IPS DF 6.9 (cell line): ENCODE data around the gene BMAL1.

Experiments
- DNase-seq: peaks from one replicate; pipeline ENCODE4 v3.0.0-alpha.2; 2013; ENCODE audit warnings: low read depth, low spot score
- H3K27ac ChIP-seq: one replicate; pipeline ENCODE4 v1.5.1; 2013; ENCODE audit warnings: low read length, control low read depth
- H3K27me3 ChIP-seq: 2 replicates; pipeline ENCODE4 v1.6.1; 2013; ENCODE audit warnings: mild to moderate bottlenecking, low read length; ENCODE audit not compliant: control insufficient read depth, insufficient read depth
- H3K36me3 ChIP-seq: 2 replicates; pipeline ENCODE4 v1.6.1; 2013; ENCODE audit warnings: low read length; ENCODE audit not compliant: control insufficient read depth, insufficient read depth
- H3K4me1 ChIP-seq: 2 replicates; pipeline ENCODE4 v1.6.1; 2013; ENCODE audit warnings: low read length; ENCODE audit not compliant: control insufficient read depth, insufficient read depth
- H3K4me3 ChIP-seq: 2 replicates; pipeline ENCODE4 v1.5.1; 2013; ENCODE audit warnings: mild to moderate bottlenecking, low read length
- H3K9me3 ChIP-seq: 2 replicates; pipeline ENCODE4 v1.6.1; 2013; ENCODE audit warnings: low read length, inconsistent platforms; ENCODE audit not compliant: control insufficient read depth, insufficient read depth
- WGBS: extraction: QIAGEN DNeasy Blood & Tissue Kit; methylation state at CpG from one replicate; pipeline ENCODE4 v1.1.7; 2013; ENCODE audit warnings: mixed read lengths, missing lambda C conversion rate; ENCODE audit not compliant: insufficient read length, insufficient coverage; 5-methylcytosine and 5-hydroxymethylcytosine counted together

Gene BMAL1

DNA sequence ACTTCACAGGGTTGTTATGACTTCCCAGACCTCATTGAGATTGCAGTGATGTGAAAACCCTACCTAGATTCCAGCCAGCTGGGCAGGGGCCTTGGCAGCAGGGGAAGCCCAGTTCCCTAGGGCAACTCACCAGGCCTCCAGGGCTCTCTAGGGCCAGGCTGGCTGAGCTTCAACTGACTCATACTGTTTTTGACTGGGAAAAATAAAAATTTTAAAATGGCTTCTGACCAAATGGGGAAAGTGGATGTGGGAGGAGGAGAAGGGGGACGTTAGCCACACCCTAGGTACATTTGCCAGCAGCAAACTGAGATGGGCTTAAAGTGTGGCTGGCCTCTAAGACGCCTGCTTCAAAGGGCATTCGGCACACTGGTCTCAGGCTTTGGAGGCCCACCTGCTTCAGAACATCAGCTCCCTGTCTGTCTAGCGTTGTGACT, 39.0 kb downstream of the BMAL1 start:
- Histone ChIP-seq H3K27me3 (no peaks in the 10 kb centered on the region), H3K36me3 (no peaks in the 10 kb centered on the region), H3K9me3 (no peaks in the 10 kb centered on the region), H3K4me1 (peaks cover 2% of the 10 kb centered on the region; the same call in 1 of the 2 replicates), H3K4me3 (no peak overlapping the region), H3K27ac (no peak overlapping the region)
- no peak for DNase-seq
- WGBS: no CpG with 5 or more reads among the region's 4 CpGs

DNA sequence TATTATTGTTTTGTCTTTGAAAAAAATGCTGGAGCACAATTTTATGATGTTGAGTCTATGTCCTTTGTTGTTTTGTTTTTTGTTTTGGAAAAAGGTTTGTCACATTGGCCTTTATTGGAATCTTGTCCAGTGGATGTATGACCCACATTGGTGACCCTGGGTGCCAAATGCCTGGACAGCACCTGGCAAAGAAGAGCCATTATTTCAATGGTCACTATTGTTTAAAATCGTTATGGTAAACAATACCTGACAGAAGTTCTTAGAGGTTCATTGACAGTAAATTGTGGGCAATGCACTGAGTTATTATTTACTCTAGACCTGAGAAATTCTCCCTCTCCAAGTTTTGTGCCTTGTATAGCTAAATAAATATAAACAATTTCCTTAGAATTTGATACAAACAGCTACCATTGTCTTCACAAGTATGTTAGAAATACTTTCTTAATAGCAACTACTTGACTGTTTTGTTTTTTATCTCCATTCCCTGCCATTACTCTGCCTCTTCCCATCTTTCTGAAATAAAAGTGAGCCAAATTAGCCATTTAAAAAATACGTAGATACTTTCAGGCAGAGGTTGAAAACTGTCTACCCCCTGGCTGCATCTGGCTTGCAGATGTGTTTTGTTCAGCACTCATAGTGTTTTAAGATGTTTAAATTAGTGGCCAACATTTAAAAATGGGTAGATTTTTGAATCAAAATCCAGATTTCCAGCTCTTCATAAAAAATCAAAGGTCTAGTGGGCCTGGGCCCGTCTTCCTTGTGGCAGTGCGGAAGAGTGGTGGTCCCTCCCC, 39.9 kb downstream of the BMAL1 start:
- no peak for DNase-seq
- Histone ChIP-seq H3K36me3 (no peaks in the 10 kb centered on the region), H3K4me3 (no peak overlapping the region), H3K4me1 (peaks cover 2% of the 10 kb centered on the region; the same call in 1 of the 2 replicates), H3K27ac (no peak overlapping the region), H3K27me3 (no peaks in the 10 kb centered on the region), H3K9me3 (no peaks in the 10 kb centered on the region)
- no CpG with 5 or more reads among the region's 4 CpGs for WGBS

GRCh38 chr11:13318498-13319295, 41.1 kb downstream of the BMAL1 start:
- H3K4me3 ChIP-seq: no peak overlapping the region
- no peaks in the 10 kb centered on the region for H3K27me3 ChIP-seq
- no peak overlapping the region for H3K27ac ChIP-seq
- no peaks in the 10 kb centered on the region for H3K4me1 ChIP-seq
- no peaks in the 10 kb centered on the region for H3K36me3 ChIP-seq
- DNase-seq: no peak
- no CpG with 5 or more reads among the region's 2 CpGs for whole genome bisulfite sequencing
- no peaks in the 10 kb centered on the region for H3K9me3 ChIP-seq

GRCh38 chr11:13320688-13321087, 43.1 kb downstream of the BMAL1 start:
- Histone ChIP-seq H3K9me3 (no peaks in the 10 kb centered on the region), H3K4me3 (no peak overlapping the region), H3K27me3 (no peaks in the 10 kb centered on the region), H3K36me3 (no peaks in the 10 kb centered on the region), H3K27ac (no peak overlapping the region), H3K4me1 (no peaks in the 10 kb centered on the region)
- no CpG with 5 or more reads among the region's 3 CpGs for WGBS
- no peak for DNase-seq

DNA sequence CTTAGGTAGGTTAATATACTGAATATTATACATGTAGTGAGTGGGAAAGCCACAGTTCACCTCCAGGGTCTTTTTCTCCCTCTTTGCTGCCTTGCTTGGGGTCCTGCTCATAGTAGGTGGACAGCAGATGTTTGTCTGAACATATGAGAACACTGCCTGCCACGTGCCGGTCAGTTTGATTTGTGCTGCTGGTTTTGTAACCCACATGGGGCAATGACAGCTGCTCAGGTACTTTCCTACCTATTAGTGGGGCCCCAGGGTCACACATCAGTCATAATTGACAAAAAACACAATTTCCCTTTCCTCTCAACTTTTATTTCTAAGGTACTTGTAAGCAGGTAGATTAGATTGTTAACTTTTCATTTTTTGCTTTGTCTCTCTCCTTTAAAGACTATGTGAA, 43.8 kb downstream of the BMAL1 start:
- no CpG with 5 or more reads among the region's 2 CpGs for WGBS
- Histone ChIP-seq H3K4me1 (no peaks in the 10 kb centered on the region), H3K27me3 (no peaks in the 10 kb centered on the region), H3K36me3 (no peaks in the 10 kb centered on the region), H3K4me3 (no peak overlapping the region), H3K9me3 (no peaks in the 10 kb centered on the region), H3K27ac (no peak overlapping the region)
- DNase-seq: no peak

GRCh38 chr11:13324141-13324540, 46.6 kb downstream of the BMAL1 start:
- no peaks in the 10 kb centered on the region for H3K9me3 ChIP-seq
- no peak overlapping the region for H3K4me3 ChIP-seq
- H3K27ac ChIP-seq: no peak overlapping the region
- no peaks in the 10 kb centered on the region for H3K27me3 ChIP-seq
- no CpG with 5 or more reads among the region's 8 CpGs for WGBS
- H3K4me1 ChIP-seq: no peaks in the 10 kb centered on the region
- no peaks in the 10 kb centered on the region for H3K36me3 ChIP-seq
- no peak for DNase-seq

DNA sequence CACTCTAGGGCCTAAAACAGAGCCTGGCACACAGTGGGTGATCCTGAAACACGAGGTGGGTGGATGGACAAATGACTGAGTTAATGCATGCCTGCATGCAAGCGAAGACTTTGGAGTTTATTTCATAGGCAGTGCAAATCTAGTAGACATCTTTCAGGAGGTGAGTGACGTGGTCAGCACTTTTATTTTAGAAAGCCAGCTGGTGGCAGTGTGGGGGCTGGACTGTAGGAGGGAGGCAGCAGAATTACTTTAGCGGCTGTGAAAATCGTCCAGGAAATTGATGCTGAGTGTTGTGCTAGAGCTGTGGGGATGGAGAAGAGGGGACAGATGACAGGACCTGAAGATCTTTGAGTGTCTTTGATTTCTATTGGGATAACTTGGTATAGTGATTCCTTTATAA, 47.1 kb downstream of the BMAL1 start:
- Histone ChIP-seq H3K9me3 (no peaks in the 10 kb centered on the region), H3K4me1 (no peaks in the 10 kb centered on the region), H3K36me3 (no peaks in the 10 kb centered on the region), H3K4me3 (no peak overlapping the region), H3K27me3 (no peaks in the 10 kb centered on the region), H3K27ac (no peak overlapping the region)
- DNase-seq: no peak
- no CpG with 5 or more reads among the region's 5 CpGs for WGBS

DNA sequence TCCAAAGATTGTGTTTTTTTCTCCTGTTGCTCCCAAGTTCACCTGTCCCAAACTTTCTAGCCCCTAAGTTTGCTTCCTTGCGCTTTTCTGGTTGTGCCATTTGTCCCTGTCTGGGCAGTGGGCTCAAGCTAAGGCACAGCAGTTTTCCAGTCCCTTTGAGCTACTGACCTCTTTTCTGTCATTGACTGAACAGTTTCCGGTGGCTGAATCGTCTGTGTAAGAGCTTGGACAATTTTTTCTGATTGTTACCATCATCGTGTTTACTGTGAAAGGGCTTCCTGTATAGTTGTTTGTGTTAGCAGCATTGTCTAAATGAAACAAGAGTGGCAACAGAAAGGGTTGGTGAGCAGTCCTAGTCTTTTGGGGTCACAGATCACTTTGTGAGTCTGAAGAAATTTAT, 49.8 kb downstream of the BMAL1 start:
- no peak for DNase-seq
- Histone ChIP-seq H3K4me3 (no peak overlapping the region), H3K9me3 (no peaks in the 10 kb centered on the region), H3K4me1 (no peaks in the 10 kb centered on the region), H3K27me3 (no peaks in the 10 kb centered on the region), H3K27ac (no peak overlapping the region), H3K36me3 (no peaks in the 10 kb centered on the region)
- no CpG with 5 or more reads among the region's 4 CpGs for WGBS

DNA sequence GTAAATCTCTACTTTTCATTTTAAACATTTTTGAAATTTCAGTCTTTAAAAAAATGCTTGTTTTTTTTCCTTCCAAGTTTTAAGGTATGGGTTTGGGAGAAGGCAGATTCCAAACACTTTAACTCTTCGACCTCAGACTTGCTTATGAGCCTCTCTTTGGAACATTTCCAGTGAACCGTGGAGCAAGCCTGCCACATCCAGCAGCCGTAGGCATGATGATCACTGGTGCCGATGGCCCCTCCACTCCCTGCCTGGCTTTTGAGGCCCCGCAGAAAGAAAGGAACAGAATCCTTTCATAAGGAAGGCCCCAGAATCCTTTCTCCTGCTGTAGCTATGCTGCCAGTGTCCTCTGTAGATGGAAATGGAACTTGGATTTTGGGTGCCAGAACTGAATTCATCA, 50.7 kb downstream of the BMAL1 start:
- Histone ChIP-seq H3K27me3 (no peaks in the 10 kb centered on the region), H3K4me3 (no peak overlapping the region), H3K4me1 (no peaks in the 10 kb centered on the region), H3K27ac (no peak overlapping the region), H3K36me3 (no peaks in the 10 kb centered on the region), H3K9me3 (no peaks in the 10 kb centered on the region)
- no CpG with 5 or more reads among the region's 5 CpGs for WGBS
- DNase-seq: no peak

GRCh38 chr11:13329670-13330356, 52.2 kb downstream of the BMAL1 start:
- H3K4me3 ChIP-seq: no peak overlapping the region
- H3K4me1 ChIP-seq: no peaks in the 10 kb centered on the region
- DNase-seq: no peak
- no CpG with 5 or more reads among the region's 11 CpGs for WGBS
- H3K9me3 ChIP-seq: no peaks in the 10 kb centered on the region
- no peaks in the 10 kb centered on the region for H3K36me3 ChIP-seq
- no peak overlapping the region for H3K27ac ChIP-seq
- no peaks in the 10 kb centered on the region for H3K27me3 ChIP-seq
